NT2/D1 (cell line): ENCODE data around the gene ADAM22.

Experiments used
- DNase-seq: peaks from one replicate; pipeline ENCODE4 v3.0.0-alpha.2; 2011; ENCODE audit warnings: low read depth, low spot score
- H3K27me3 ChIP-seq: 2 replicates; pipeline ENCODE4 v1.6.0; 2011; ENCODE audit warnings: mild to moderate bottlenecking; ENCODE audit not compliant: insufficient read length, insufficient read depth
- H3K36me3 ChIP-seq: 2 replicates; pipeline ENCODE4 v1.6.1; 2011; ENCODE audit warnings: mild to moderate bottlenecking, low read length, mixed read lengths; ENCODE audit not compliant: insufficient read depth, insufficient read length
- H3K4me1 ChIP-seq: 2 replicates; pipeline ENCODE4 v1.5.1; 2011; ENCODE audit not compliant: insufficient read depth, insufficient read length
- H3K4me3 ChIP-seq: 2 replicates; pipeline ENCODE4 v1.5.1; 2011; ENCODE audit warnings: low read depth; ENCODE audit not compliant: insufficient read length
- H3K9ac ChIP-seq: 2 replicates; pipeline ENCODE4 v1.6.0; 2011; ENCODE audit warnings: low read depth; ENCODE audit not compliant: insufficient read length
- H3K9me3 ChIP-seq: 2 replicates; pipeline ENCODE4 v1.5.1; 2011; ENCODE audit warnings: mild to moderate bottlenecking, low read length; ENCODE audit not compliant: insufficient read depth
- SUZ12 ChIP-seq: IDR thresholded peaks from 2 replicates; pipeline ENCODE4 v1.6.1; 2011; ENCODE audit not compliant: insufficient read length, insufficient read depth; ENCODE audit errors: extremely low read depth
- YY1 ChIP-seq: IDR thresholded peaks from 2 replicates; pipeline ENCODE4 v1.6.1; 2011; ENCODE audit not compliant: insufficient read length, insufficient read depth
- ZNF274 ChIP-seq: IDR thresholded peaks from 2 replicates; pipeline ENCODE4 v1.6.1; 2011; ENCODE audit warnings: mild to moderate bottlenecking, low read depth, low read length

ADAM22 gene

GRCh38 chr7:88018501-88018900 lies 84.5 kb downstream of the ADAM22 start:
- peaks cover 2% of the 10 kb centered on the region for H3K4me1 ChIP-seq
- H3K27me3 ChIP-seq = no peaks in the 10 kb centered on the region
- TF ChIP-seq YY1 = no peak
- no peak for TF ChIP-seq ZNF274
- no peak for TF ChIP-seq SUZ12
- H3K9me3 ChIP-seq = no peaks in the 10 kb centered on the region
- DNase-seq = no peak
- no peak overlapping the region for H3K4me3 ChIP-seq
- no peaks in the 10 kb centered on the region for H3K36me3 ChIP-seq
- no peak overlapping the region for H3K9ac ChIP-seq

- TF ChIP-seq ZNF274 = no peak
- no peak for TF ChIP-seq SUZ12
- no peak for TF ChIP-seq YY1
- no peak for DNase-seq
These were observed 87.1 kb downstream of the ADAM22 start for GRCh38 chr7:88020953-88021665.

GRCh38 chr7:88027724-88028123 lies 93.7 kb downstream of the ADAM22 start:
- no peak overlapping the region for H3K9ac ChIP-seq
- no peaks in the 10 kb centered on the region for H3K27me3 ChIP-seq
- H3K4me3 ChIP-seq = no peak overlapping the region
- no peaks in the 10 kb centered on the region for H3K36me3 ChIP-seq
- TF ChIP-seq SUZ12 = no peak
- no peak for TF ChIP-seq YY1
- TF ChIP-seq ZNF274 = no peak
- peaks cover 13% of the 10 kb centered on the region; the same call in 1 of the 2 replicates for H3K9me3 ChIP-seq
- DNase-seq = no peak
- H3K4me1 ChIP-seq = no peaks in the 10 kb centered on the region

More at GRCh38 chr7:88020953-88021665, 87.1 kb downstream of the ADAM22 start:
- H3K36me3 ChIP-seq = no peaks in the 10 kb centered on the region
- H3K9me3 ChIP-seq = no peaks in the 10 kb centered on the region
- no peaks in the 10 kb centered on the region for H3K27me3 ChIP-seq
- no peak overlapping the region for H3K9ac ChIP-seq
- peaks cover 2% of the 10 kb centered on the region for H3K4me1 ChIP-seq
- H3K4me3 ChIP-seq = no peak overlapping the region

GRCh38 chr7:88034083-88034695 lies 100.1 kb downstream of the ADAM22 start:
- no peaks in the 10 kb centered on the region for H3K36me3 ChIP-seq
- no peak for DNase-seq

GRCh38 chr7:88037050-88037449 lies 103.0 kb downstream of the ADAM22 start:
- Histone ChIP-seq H3K36me3 (no peaks in the 10 kb centered on the region), H3K4me3 (no peak overlapping the region), H3K9ac (no peak overlapping the region), H3K27me3 (no peaks in the 10 kb centered on the region), H3K9me3 (peaks cover 6% of the 10 kb centered on the region; the same call in 1 of the 2 replicates), H3K4me1 (no peaks in the 10 kb centered on the region)
- DNase-seq = no peak
- TF ChIP-seq YY1 (no peak), SUZ12 (no peak), ZNF274 (no peak)

More at GRCh38 chr7:88034083-88034695, 100.1 kb downstream of the ADAM22 start:
- Histone ChIP-seq H3K4me3 (no peak overlapping the region), H3K9ac (no peak overlapping the region), H3K9me3 (peaks cover 13% of the 10 kb centered on the region; the same call in 1 of the 2 replicates), H3K4me1 (no peaks in the 10 kb centered on the region), H3K27me3 (no peaks in the 10 kb centered on the region)
- TF ChIP-seq YY1 (no peak), SUZ12 (no peak), ZNF274 (no peak)

GRCh38 chr7:88040694-88041093 lies 106.6 kb downstream of the ADAM22 start:
- TF ChIP-seq ZNF274 = no peak
- TF ChIP-seq SUZ12 = no peak
- no peak for TF ChIP-seq YY1
- Histone ChIP-seq H3K4me3 (no peak overlapping the region), H3K27me3 (no peaks in the 10 kb centered on the region), H3K9me3 (no peaks in the 10 kb centered on the region), H3K36me3 (no peaks in the 10 kb centered on the region), H3K4me1 (no peaks in the 10 kb centered on the region), H3K9ac (no peak overlapping the region)
- no peak for DNase-seq

GRCh38 chr7:88041583-88041982 lies 107.5 kb downstream of the ADAM22 start:
- H3K4me3 ChIP-seq = no peak overlapping the region
- no peak for DNase-seq

More at GRCh38 chr7:88041583-88041982, 107.5 kb downstream of the ADAM22 start:
- no peak for TF ChIP-seq SUZ12
- no peak for TF ChIP-seq ZNF274
- TF ChIP-seq YY1 = no peak
- Histone ChIP-seq H3K36me3 (no peaks in the 10 kb centered on the region), H3K4me1 (no peaks in the 10 kb centered on the region), H3K27me3 (no peaks in the 10 kb centered on the region), H3K9me3 (no peaks in the 10 kb centered on the region), H3K9ac (no peak overlapping the region)
